Panc1 (cell line): ENCODE results near the gene MTNR1A. TPM values are rescaled to one million over a fixed set of nuclear protein-coding genes. Genes with fewer than 3 reads are reported as not detected.

Source experiments
- ATAC-seq: fragments of 200-7000 bp; cut with Tn5 transposase; 2 replicates; pipeline ENCODE4 v1.9.1; 2020; ENCODE audit warnings: mild to moderate bottlenecking, moderate library complexity
- BruUV-seq: library from RNA; stranded (reverse); fragments of 400-500 nt; replicated peaks from 2 replicates; lab custom pipeline; 2021; lab: Mats Ljungman, UMichigan
- CTCF ChIA-PET: fragments of 300-600 bp; sonication (Branson Sonifier 250); formaldehyde crosslinking; loops from one replicate; lab custom pipeline; 2022; ENCODE audit warnings: antibody characterized with exemption; lab: Charles Lee
- POLR2A ChIA-PET: fragments of 300-600 bp; sonication (Branson Sonifier 250); formaldehyde crosslinking; loops from one replicate; lab custom pipeline; 2022; ENCODE audit warnings: antibody characterized with exemption; lab: Charles Lee
- DNase-seq: peaks from one replicate; pipeline ENCODE4 v3.0.0-alpha.2; 2010; ENCODE audit warnings: low read depth, low spot score
- H3K27ac ChIP-seq: 2 replicates; pipeline ENCODE4 v1.5.1; 2011; ENCODE audit warnings: mild to moderate bottlenecking, low read length, inconsistent platforms
- H3K27me3 ChIP-seq: fragments of 200-500 bp; sonication (Bioruptor generic); 2 replicates; pipeline ENCODE4 v1.6.0; 2014; ENCODE audit warnings: low read length, inconsistent platforms; ENCODE audit not compliant: control insufficient read depth, insufficient read depth
- H3K36me3 ChIP-seq: fragments of 200-500 bp; sonication (Bioruptor generic); 2 replicates; pipeline ENCODE4 v1.5.1; 2014; ENCODE audit warnings: inconsistent platforms, mild to moderate bottlenecking, low read length, moderate library complexity; ENCODE audit not compliant: control insufficient read depth, insufficient read depth
- H3K4me1 ChIP-seq: 2 replicates; pipeline ENCODE4 v1.5.1; 2011; ENCODE audit warnings: inconsistent platforms, mild to moderate bottlenecking, low read length, moderate library complexity; ENCODE audit not compliant: control insufficient read depth, insufficient read depth
- H3K4me3 ChIP-seq, 2 experiments: 2 replicates each; pipeline ENCODE4 v1.5.1; 2011 to 2012; ENCODE audit warnings: low read depth in 2 of 2, low read length in 2 of 2, mild to moderate bottlenecking in 2 of 2, inconsistent platforms in 1 of 2, moderate library complexity in 1 of 2
- H3K9me3 ChIP-seq: fragments of 200-500 bp; sonication (Bioruptor generic); 2 replicates; pipeline ENCODE4 v1.5.1; 2014; ENCODE audit warnings: low read depth, mild to moderate bottlenecking, inconsistent platforms, low read length, moderate library complexity; ENCODE audit not compliant: control insufficient read depth, insufficient read depth
- POLR2AphosphoS5 ChIP-seq: IDR thresholded peaks from 2 replicates; pipeline ENCODE4 v1.6.1; 2012; ENCODE audit warnings: mild to moderate bottlenecking, low read depth, low read length, moderate library complexity
- SIN3A ChIP-seq: IDR thresholded peaks from 2 replicates; pipeline ENCODE4 v1.6.1; 2012; ENCODE audit warnings: low read depth, mild to moderate bottlenecking, low read length, moderate library complexity, borderline replicate concordance; ENCODE audit not compliant: insufficient read depth
- TCF7L2 ChIP-seq: IDR thresholded peaks from 2 replicates; pipeline ENCODE4 v1.6.1; 2011; ENCODE audit warnings: mild to moderate bottlenecking, low read depth, low read length, inconsistent platforms
- in situ Hi-C: cut with HindIII; loops from 2 replicates; pipeline ENCODE4 v1.10.0; 2016; ENCODE audit warnings: low sequenced_read_pairs, low pct_unique_long_range_greater_than_20kb
- intact Hi-C: fragments of 100-400 bp; cut with micrococcal nuclease; formaldehyde crosslinking; loops from one replicate; pipeline ENCODE4 v1.10.0; 2022; ENCODE audit not compliant: unreplicated experiment
- total RNA-seq: library from RNA; stranded (reverse); gene quantifications from one replicate; pipeline ENCODE4 v1.2.1, GENCODE V29; 2021; ENCODE audit not compliant: unreplicated experiment
- TF ChIP-seq, protein P1 (sequence below): fragments of 450-650 bp; IDR thresholded peaks from 2 replicates; pipeline ENCODE4 v1.5.1; 2017; ENCODE audit warnings: mild to moderate bottlenecking
- TF ChIP-seq, protein P2 (sequence below), 2 experiments: IDR thresholded peaks; 2 replicates each; pipeline ENCODE4 v1.6.1; 2011 to 2012; ENCODE audit warnings: low read depth in 2 of 2, control low read depth in 1 of 2, low read length in 1 of 2, mild to moderate bottlenecking in 1 of 2, moderate library complexity in 1 of 2; ENCODE audit not compliant: insufficient read depth in 1 of 2

The MTNR1A gene
- total RNA-seq, 1 experiment from 2014 or later = 0.23 TPM

DNA sequence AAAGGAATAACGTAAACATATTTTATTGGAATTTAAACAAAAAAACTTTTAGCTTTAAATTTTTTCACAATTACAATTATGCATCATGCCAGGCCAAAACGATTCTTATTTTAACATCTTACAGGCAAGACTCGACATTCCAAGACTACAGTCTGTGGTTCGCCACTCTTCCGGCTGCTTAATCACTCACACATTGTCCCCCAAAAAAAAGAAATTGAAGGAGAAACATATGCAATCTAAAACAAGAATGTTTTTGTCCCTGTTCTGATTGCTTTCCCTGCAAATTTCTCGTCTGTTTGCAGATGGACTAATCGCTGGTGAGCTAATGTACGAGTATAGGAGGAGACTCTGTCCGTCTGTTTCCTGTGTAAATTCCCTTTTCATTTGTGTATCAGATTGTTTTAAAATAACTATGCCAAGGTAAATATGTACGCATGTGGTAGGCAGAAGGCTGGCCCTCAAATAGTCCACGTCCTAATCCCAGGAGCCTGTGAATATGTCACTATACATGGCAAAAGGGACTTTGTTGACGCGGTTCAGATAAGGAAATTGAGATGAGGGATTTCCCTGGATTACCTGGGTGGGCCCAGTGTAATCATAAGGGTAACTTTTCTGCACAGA is 37.7 kb upstream of the MTNR1A start:
- H3K4me3 ChIP-seq = no peak overlapping the region
- DNase-seq = no peak
- H3K9me3 ChIP-seq = no peaks in the 10 kb centered on the region
- no peaks in the 10 kb centered on the region for H3K27me3 ChIP-seq
- H3K36me3 ChIP-seq = peaks cover 52% of the 10 kb centered on the region
- TF ChIP-seq, protein P1, sequence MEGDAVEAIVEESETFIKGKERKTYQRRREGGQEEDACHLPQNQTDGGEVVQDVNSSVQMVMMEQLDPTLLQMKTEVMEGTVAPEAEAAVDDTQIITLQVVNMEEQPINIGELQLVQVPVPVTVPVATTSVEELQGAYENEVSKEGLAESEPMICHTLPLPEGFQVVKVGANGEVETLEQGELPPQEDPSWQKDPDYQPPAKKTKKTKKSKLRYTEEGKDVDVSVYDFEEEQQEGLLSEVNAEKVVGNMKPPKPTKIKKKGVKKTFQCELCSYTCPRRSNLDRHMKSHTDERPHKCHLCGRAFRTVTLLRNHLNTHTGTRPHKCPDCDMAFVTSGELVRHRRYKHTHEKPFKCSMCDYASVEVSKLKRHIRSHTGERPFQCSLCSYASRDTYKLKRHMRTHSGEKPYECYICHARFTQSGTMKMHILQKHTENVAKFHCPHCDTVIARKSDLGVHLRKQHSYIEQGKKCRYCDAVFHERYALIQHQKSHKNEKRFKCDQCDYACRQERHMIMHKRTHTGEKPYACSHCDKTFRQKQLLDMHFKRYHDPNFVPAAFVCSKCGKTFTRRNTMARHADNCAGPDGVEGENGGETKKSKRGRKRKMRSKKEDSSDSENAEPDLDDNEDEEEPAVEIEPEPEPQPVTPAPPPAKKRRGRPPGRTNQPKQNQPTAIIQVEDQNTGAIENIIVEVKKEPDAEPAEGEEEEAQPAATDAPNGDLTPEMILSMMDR = no peak
- no peak for TF ChIP-seq SIN3A
- no peak for TF ChIP-seq TCF7L2
- ChIA-PET POLR2A (no interaction called here), CTCF (no interaction called here)
- in situ Hi-C loops (no loop called here), intact Hi-C loops (no loop called here)
- ATAC-seq = peak; percentile 37; the same call in 1 of the 2 replicates
- H3K27ac ChIP-seq = no peak overlapping the region
- no peaks in the 10 kb centered on the region for H3K4me1 ChIP-seq
- BruUV-seq = no TSS peak

DNA sequence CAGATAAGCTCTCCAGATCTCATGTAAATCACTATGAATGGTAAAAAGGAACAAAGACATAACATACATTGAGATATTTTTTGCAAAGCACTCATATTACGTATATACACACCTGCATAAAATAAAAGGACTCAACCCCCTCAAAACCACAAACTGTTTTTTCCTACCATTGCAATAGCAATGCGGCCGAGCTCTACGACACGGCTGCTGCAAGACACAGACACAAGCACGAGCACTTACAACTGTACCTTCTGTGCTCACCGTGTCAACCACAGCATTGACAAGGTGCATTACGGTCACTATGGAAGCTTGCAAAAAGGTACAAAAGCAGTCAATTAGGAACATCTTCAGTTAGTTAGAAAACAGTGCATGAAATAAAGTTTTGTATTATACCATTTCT is 37.1 kb upstream of the MTNR1A start:
- BruUV-seq = no TSS peak
- POLR2A ChIA-PET = no interaction called here
- H3K4me1 ChIP-seq = no peaks in the 10 kb centered on the region
- DNase-seq (no peak), ATAC-seq (no peak)
- TF ChIP-seq, protein P2, sequence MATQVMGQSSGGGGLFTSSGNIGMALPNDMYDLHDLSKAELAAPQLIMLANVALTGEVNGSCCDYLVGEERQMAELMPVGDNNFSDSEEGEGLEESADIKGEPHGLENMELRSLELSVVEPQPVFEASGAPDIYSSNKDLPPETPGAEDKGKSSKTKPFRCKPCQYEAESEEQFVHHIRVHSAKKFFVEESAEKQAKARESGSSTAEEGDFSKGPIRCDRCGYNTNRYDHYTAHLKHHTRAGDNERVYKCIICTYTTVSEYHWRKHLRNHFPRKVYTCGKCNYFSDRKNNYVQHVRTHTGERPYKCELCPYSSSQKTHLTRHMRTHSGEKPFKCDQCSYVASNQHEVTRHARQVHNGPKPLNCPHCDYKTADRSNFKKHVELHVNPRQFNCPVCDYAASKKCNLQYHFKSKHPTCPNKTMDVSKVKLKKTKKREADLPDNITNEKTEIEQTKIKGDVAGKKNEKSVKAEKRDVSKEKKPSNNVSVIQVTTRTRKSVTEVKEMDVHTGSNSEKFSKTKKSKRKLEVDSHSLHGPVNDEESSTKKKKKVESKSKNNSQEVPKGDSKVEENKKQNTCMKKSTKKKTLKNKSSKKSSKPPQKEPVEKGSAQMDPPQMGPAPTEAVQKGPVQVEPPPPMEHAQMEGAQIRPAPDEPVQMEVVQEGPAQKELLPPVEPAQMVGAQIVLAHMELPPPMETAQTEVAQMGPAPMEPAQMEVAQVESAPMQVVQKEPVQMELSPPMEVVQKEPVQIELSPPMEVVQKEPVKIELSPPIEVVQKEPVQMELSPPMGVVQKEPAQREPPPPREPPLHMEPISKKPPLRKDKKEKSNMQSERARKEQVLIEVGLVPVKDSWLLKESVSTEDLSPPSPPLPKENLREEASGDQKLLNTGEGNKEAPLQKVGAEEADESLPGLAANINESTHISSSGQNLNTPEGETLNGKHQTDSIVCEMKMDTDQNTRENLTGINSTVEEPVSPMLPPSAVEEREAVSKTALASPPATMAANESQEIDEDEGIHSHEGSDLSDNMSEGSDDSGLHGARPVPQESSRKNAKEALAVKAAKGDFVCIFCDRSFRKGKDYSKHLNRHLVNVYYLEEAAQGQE (IDR thresholded peaks at IDR 0.05; ENCODE audit: insufficient read depth in 1 of 2, low read depth in 2 of 2, low read length in 1 of 2) = no peak
- TF ChIP-seq TCF7L2 (no peak), SIN3A (no peak), POLR2AphosphoS5 (no peak)
- TF ChIP-seq, protein P1 = no peak
- H3K36me3 ChIP-seq = peaks cover 51% of the 10 kb centered on the region
- H3K4me3 ChIP-seq = no peak overlapping the region
- H3K27ac ChIP-seq = no peak overlapping the region
- in situ Hi-C loops (no loop called here), intact Hi-C loops (no loop called here)
- CTCF ChIA-PET = no interaction called here
- no peaks in the 10 kb centered on the region for H3K9me3 ChIP-seq
- no peaks in the 10 kb centered on the region for H3K27me3 ChIP-seq
